A549 (cell line): Measurements from ENCODE around the gene OR1N2.

Source experiments
- CEBPB ChIP-seq, 2 experiments: fragments of >200 bp in 1 of 2; sonication (Bioruptor Twin) in 1 of 2; formaldehyde crosslinking in 1 of 2; IDR thresholded peaks; 2 replicates each; pipeline ENCODE4 v1.6.1; 2012 to 2016
- EP300 ChIP-seq, 2 experiments: fragments of >200 bp; sonication (Bioruptor Twin); formaldehyde crosslinking; IDR thresholded peaks; 2 replicates in 1 of 2; 3 replicates in 1 of 2; pipeline ENCODE4 v1.6.1; 2016 to 2017
- HDAC2 ChIP-seq: fragments of 200-600 bp; sonication (generic); IDR thresholded peaks from 2 replicates; pipeline ENCODE4 v1.6.1; 2016
- POLR2A ChIP-seq: IDR thresholded peaks from 2 replicates; pipeline ENCODE4 v1.6.1; 2012; ENCODE audit warnings: mild to moderate bottlenecking, low read length
- POLR2AphosphoS2 ChIP-seq: conservative IDR thresholded peaks from 2 replicates; pipeline ENCODE4 v1.6.1; 2012; ENCODE audit warnings: low read length, improper control_type of control experiment, inconsistent platforms
- RAD21 ChIP-seq, 2 experiments: fragments of >200 bp in 1 of 2; sonication (Bioruptor Twin) in 1 of 2; formaldehyde crosslinking in 1 of 2; IDR thresholded peaks in 1 of 2; conservative IDR thresholded peaks in 1 of 2; 2 replicates in 1 of 2; 3 replicates in 1 of 2; pipeline ENCODE4 v1.6.1; 2012 to 2018; ENCODE audit warnings: inconsistent platforms in 1 of 2
- RARB ChIP-seq: fragments of 250-450 bp; sonication (Bioruptor Pico); IDR thresholded peaks from 2 replicates; pipeline ENCODE4 v1.8.0; 2021; ENCODE audit warnings: mild to moderate bottlenecking, moderate library complexity
- TFCP2L1 ChIP-seq: fragments of 250-450 bp; sonication (Bioruptor Pico); IDR thresholded peaks from 2 replicates; pipeline ENCODE4 v1.5.0; 2021; ENCODE audit warnings: mild to moderate bottlenecking
- TF ChIP-seq, protein P1 (sequence below): fragments of >200 bp; sonication (Bioruptor Twin); formaldehyde crosslinking; IDR thresholded peaks from 3 replicates; pipeline ENCODE4 v1.5.1; 2016

DNA sequence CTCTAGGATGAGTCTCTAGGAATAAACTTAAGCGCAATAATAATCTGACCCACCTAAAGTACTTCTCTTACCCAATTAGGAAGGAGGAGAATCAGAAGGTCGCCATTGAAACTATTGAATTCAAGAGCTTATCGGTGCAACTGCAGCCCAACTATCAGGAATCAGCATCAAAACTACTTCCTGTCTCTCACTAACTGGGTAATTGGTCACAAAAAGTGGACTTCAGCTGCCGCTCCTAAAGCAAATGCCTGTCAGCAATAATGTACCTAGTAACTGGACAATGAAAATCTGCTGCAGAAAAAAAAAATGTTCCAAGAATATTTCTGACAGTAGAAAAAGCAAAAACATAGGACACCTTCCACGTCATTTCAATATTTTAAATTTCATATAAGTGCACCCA, 27.0 kb downstream of the OR1N2 start:
- TF ChIP-seq EP300 (IDR thresholded peaks at IDR 0.05) (no peak), TFCP2L1 (CRISPR knock-in tag) (no peak), HDAC2 (no peak), POLR2AphosphoS2 (no peak), RAD21 (conservative IDR thresholded peaks at IDR 0.05 in 1 of 2, IDR thresholded peaks at IDR 0.05 in 1 of 2) (no peak), POLR2A (no peak), RARB (no peak), CEBPB (IDR thresholded peaks at IDR 0.05) (no peak)
- TF ChIP-seq, protein P1, sequence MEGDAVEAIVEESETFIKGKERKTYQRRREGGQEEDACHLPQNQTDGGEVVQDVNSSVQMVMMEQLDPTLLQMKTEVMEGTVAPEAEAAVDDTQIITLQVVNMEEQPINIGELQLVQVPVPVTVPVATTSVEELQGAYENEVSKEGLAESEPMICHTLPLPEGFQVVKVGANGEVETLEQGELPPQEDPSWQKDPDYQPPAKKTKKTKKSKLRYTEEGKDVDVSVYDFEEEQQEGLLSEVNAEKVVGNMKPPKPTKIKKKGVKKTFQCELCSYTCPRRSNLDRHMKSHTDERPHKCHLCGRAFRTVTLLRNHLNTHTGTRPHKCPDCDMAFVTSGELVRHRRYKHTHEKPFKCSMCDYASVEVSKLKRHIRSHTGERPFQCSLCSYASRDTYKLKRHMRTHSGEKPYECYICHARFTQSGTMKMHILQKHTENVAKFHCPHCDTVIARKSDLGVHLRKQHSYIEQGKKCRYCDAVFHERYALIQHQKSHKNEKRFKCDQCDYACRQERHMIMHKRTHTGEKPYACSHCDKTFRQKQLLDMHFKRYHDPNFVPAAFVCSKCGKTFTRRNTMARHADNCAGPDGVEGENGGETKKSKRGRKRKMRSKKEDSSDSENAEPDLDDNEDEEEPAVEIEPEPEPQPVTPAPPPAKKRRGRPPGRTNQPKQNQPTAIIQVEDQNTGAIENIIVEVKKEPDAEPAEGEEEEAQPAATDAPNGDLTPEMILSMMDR = no peak
